HL-60 (cell line): ENCODE results near the gene DNAJA3.

Experiments used
- GABPA ChIP-seq: IDR thresholded peaks from 2 replicates; pipeline ENCODE4 v1.6.1; 2012; ENCODE audit warnings: low read depth
- POLR2AphosphoS5 ChIP-seq: IDR thresholded peaks from 2 replicates; pipeline ENCODE4 v1.6.1; 2012; ENCODE audit warnings: low read depth
- SPI1 ChIP-seq: IDR thresholded peaks from 2 replicates; pipeline ENCODE4 v1.6.1; 2012; ENCODE audit warnings: low read depth, mild to moderate bottlenecking, borderline replicate concordance
- TF ChIP-seq, protein P1 (sequence below): IDR thresholded peaks from one replicate; pipeline ENCODE4 v1.5.1; 2011; ENCODE audit warnings: low read length, control low read depth, inconsistent platforms; ENCODE audit not compliant: insufficient read depth
- TF ChIP-seq, protein P2 (sequence below): IDR thresholded peaks from 2 replicates; pipeline ENCODE4 v1.6.1; 2012; ENCODE audit warnings: low read depth; ENCODE audit not compliant: insufficient replicate concordance

DNA sequence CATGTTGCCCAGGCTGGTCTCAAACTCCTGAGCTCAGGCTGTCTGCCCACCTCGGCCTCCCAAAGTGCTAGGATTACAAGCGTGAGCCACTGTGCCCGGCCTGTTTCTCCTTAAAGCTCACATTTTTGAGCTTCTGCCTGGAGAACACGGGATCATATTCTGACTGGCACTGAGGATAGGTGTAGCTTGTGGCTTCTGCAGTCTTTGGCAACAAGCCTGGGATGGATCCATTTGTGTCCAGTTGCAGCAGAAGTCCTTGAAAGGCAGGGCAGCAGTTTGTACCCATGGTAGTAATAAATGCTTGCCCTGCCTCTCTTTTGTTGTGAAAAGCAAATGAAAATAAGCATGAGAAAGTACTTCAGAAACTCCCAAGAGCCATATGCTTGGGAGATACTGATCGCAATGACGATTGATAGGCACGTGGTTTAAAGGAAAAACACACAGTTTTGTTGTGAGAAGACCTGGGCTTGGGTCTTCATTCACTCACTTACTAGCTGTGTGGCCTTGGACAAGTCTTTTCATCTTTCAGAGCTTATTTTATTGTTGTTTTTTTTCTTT, 6.2 kb upstream of the DNAJA3 start:
- TF ChIP-seq, protein P1, sequence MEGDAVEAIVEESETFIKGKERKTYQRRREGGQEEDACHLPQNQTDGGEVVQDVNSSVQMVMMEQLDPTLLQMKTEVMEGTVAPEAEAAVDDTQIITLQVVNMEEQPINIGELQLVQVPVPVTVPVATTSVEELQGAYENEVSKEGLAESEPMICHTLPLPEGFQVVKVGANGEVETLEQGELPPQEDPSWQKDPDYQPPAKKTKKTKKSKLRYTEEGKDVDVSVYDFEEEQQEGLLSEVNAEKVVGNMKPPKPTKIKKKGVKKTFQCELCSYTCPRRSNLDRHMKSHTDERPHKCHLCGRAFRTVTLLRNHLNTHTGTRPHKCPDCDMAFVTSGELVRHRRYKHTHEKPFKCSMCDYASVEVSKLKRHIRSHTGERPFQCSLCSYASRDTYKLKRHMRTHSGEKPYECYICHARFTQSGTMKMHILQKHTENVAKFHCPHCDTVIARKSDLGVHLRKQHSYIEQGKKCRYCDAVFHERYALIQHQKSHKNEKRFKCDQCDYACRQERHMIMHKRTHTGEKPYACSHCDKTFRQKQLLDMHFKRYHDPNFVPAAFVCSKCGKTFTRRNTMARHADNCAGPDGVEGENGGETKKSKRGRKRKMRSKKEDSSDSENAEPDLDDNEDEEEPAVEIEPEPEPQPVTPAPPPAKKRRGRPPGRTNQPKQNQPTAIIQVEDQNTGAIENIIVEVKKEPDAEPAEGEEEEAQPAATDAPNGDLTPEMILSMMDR: no peak
- TF ChIP-seq, protein P2, sequence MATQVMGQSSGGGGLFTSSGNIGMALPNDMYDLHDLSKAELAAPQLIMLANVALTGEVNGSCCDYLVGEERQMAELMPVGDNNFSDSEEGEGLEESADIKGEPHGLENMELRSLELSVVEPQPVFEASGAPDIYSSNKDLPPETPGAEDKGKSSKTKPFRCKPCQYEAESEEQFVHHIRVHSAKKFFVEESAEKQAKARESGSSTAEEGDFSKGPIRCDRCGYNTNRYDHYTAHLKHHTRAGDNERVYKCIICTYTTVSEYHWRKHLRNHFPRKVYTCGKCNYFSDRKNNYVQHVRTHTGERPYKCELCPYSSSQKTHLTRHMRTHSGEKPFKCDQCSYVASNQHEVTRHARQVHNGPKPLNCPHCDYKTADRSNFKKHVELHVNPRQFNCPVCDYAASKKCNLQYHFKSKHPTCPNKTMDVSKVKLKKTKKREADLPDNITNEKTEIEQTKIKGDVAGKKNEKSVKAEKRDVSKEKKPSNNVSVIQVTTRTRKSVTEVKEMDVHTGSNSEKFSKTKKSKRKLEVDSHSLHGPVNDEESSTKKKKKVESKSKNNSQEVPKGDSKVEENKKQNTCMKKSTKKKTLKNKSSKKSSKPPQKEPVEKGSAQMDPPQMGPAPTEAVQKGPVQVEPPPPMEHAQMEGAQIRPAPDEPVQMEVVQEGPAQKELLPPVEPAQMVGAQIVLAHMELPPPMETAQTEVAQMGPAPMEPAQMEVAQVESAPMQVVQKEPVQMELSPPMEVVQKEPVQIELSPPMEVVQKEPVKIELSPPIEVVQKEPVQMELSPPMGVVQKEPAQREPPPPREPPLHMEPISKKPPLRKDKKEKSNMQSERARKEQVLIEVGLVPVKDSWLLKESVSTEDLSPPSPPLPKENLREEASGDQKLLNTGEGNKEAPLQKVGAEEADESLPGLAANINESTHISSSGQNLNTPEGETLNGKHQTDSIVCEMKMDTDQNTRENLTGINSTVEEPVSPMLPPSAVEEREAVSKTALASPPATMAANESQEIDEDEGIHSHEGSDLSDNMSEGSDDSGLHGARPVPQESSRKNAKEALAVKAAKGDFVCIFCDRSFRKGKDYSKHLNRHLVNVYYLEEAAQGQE: no peak
- TF ChIP-seq POLR2AphosphoS5 (no peak), SPI1 (no peak), GABPA (no peak)
